K562 (cell line): ENCODE data around the gene NDRG4. TPM values are rescaled to one million over a fixed set of nuclear protein-coding genes. Genes with fewer than 3 reads are reported as not detected.
A peak's percentile ranks its signal among the peaks of the same experiment; 100 is the strongest.

Source experiments
- ATAC-seq: fragments of 200-7000 bp; cut with Tn5 transposase; 3 replicates; pipeline ENCODE4 v1.9.1; 2020; ENCODE audit warnings: moderate library complexity
- BruUV-seq: library from RNA; stranded (reverse); fragments of 400-500 nt; replicated peaks from 2 replicates; lab custom pipeline; 2021; lab: Mats Ljungman, UMichigan
- CTCF ChIA-PET: fragments of 300-600 bp; formaldehyde crosslinking; extraction: SDS; loops from one replicate; lab custom pipeline; 2021; ENCODE audit warnings: low intra/inter-chr PET ratio; lab: Yijun Ruan, JAX
- POLR2A ChIA-PET: fragments of 300-600, 350-650 bp; sonication (Branson Sonifier 250); formaldehyde crosslinking; extraction: SDS; loops from one replicate; lab custom pipeline; 2021; ENCODE audit warnings: antibody characterized with exemption, inconsistent platforms; lab: Yijun Ruan, JAX
- DNase-seq, 4 experiments: peaks; one replicate each; pipeline versions ENCODE4 v3.0.0 to v3.0.0-alpha.2; 2011 to 2018; ENCODE audit warnings: low spot score in 3 of 4, mixed read lengths in 3 of 4; ENCODE audit errors: extremely low read depth in 1 of 4
- FAIRE-seq: peaks from 2 replicates; lab custom pipeline; 2011; peaks lifted over from hg19 to GRCh38; lab: Jason Lieb, UNC
- H2AFZ ChIP-seq: 2 replicates; pipeline ENCODE4 v1.6.0; 2011; ENCODE audit warnings: low read depth, low read length, control low read depth, inconsistent platforms
- H3K27ac ChIP-seq: fragments of 200-600 bp; 3 replicates; pipeline ENCODE4 v1.8.0; 2011; ENCODE audit warnings: low read depth, mild to moderate bottlenecking, control low read depth, inconsistent platforms, low read length, moderate library complexity, mixed read lengths; ENCODE audit errors: extremely low read depth
- H3K27me3 ChIP-seq, 2 experiments: fragments of 300-600 bp in 1 of 2; 2 replicates in 1 of 2; 3 replicates in 1 of 2; pipeline versions ENCODE4 v1.6.0 to v1.8.0; 2011; ENCODE audit warnings: inconsistent platforms in 2 of 2, low read length in 2 of 2, mild to moderate bottlenecking in 1 of 2, mixed read lengths in 1 of 2, moderate library complexity in 1 of 2; ENCODE audit not compliant: control insufficient read depth in 2 of 2, insufficient read depth in 2 of 2
- H3K36me3 ChIP-seq: fragments of 300-600 bp; 3 replicates; pipeline ENCODE4 v1.8.0; 2011; ENCODE audit warnings: mild to moderate bottlenecking, low read length, inconsistent platforms; ENCODE audit not compliant: control insufficient read depth, insufficient read depth
- H3K4me1 ChIP-seq, 2 experiments: fragments of 200-600 bp in 1 of 2; replicated peaks in 1 of 2; 2 replicates in 1 of 2; 3 replicates in 1 of 2; pipeline versions ENCODE4 v1.5.1 to v1.8.0; 2011; ENCODE audit warnings: inconsistent platforms in 2 of 2, low read length in 2 of 2, mild to moderate bottlenecking in 1 of 2, mixed read lengths in 1 of 2, moderate library complexity in 1 of 2; ENCODE audit not compliant: control insufficient read depth in 2 of 2, insufficient read depth in 2 of 2
- H3K4me2 ChIP-seq: 2 replicates; pipeline ENCODE4 v1.6.1; 2011; ENCODE audit warnings: low read length, control low read depth, inconsistent platforms, mixed read lengths; ENCODE audit not compliant: insufficient read depth
- H3K4me3 ChIP-seq: fragments of 200-600 bp; sonication (generic), shearing (Covaris generic); 2 replicates; pipeline ENCODE4 v1.5.1; 2016; ENCODE audit warnings: control low read depth, inconsistent platforms
- H3K79me2 ChIP-seq: fragments of 200-600 bp; 3 replicates; pipeline ENCODE4 v1.8.0; 2011; ENCODE audit warnings: low read length, inconsistent platforms; ENCODE audit not compliant: control insufficient read depth, insufficient read depth
- H3K9ac ChIP-seq, 2 experiments: 2 replicates each; pipeline versions ENCODE4 v1.6.0 to v1.6.1; 2011; ENCODE audit warnings: low read depth in 2 of 2, low read length in 2 of 2, control low read depth in 1 of 2, inconsistent platforms in 1 of 2, mild to moderate bottlenecking in 1 of 2, mixed read lengths in 1 of 2; ENCODE audit not compliant: insufficient read depth in 1 of 2
- H3K9me1 ChIP-seq: one replicate; pipeline ENCODE4 v1.6.0; 2011; ENCODE audit warnings: inconsistent platforms, mild to moderate bottlenecking, low read length, moderate library complexity; ENCODE audit not compliant: control insufficient read depth, insufficient read depth
- H3K9me3 ChIP-seq: replicated peaks from 2 replicates; pipeline ENCODE4 v1.5.1; 2011; ENCODE audit warnings: low read depth, low read length, inconsistent platforms; ENCODE audit not compliant: control insufficient read depth, insufficient read depth
- H4K20me1 ChIP-seq: replicated peaks from 2 replicates; pipeline ENCODE4 v1.6.1; 2011; ENCODE audit warnings: low read length, inconsistent platforms, mixed read lengths; ENCODE audit not compliant: control insufficient read depth, insufficient read depth
- RBM25 ChIP-seq: fragments of 200-400 bp; formaldehyde crosslinking; IDR thresholded peaks from 2 replicates; pipeline ENCODE4 v1.6.1; 2018; ENCODE audit warnings: low read length, low read depth, moderate library complexity; ENCODE audit not compliant: severe bottlenecking
- TRIM24 ChIP-seq, 2 experiments: fragments of 450-650 bp; IDR thresholded peaks; 2 replicates each; pipeline ENCODE4 v1.6.1; 2016
- WGBS: fragments of 100-300 bp; shearing (Covaris generic); methylation state at CpG from one replicate; pipeline ENCODE4 v1.1.6; 2016; ENCODE audit warnings: low coverage, mixed read lengths; ENCODE audit not compliant: insufficient coverage; ENCODE audit errors: missing lambda C conversion rate; 5-methylcytosine and 5-hydroxymethylcytosine counted together
- in situ Hi-C: fragments of 300-500 bp; cut with MboI; formaldehyde crosslinking; loops from 4 replicates; pipeline ENCODE4 v1.15.0; 2018; ENCODE audit warnings: inconsistent platforms, mixed read lengths
- intact Hi-C: fragments of 100-400 bp; cut with micrococcal nuclease; formaldehyde crosslinking; loops from 2 replicates; pipeline ENCODE4 v1.14.2; 2022
- polyA plus RNA-seq, 8 experiments: library from polyadenylated mRNA; depleted of rRNA in 4 of 8; stranded (reverse) in 5 of 8; unstranded in 3 of 8; fragments of >200 nt; fragmentation: Nextera tagmentation in 2 of 8; fragmentation: Illumina TruSeq in 1 of 8; extraction: Ambion mirVana in 2 of 8; extraction: Trizol in 1 of 8; gene quantifications; 2 replicates each; pipeline versions ENCODE4 v1.2.1 to v1.2.3, GENCODE V29; 2011 to 2014; ENCODE audit warnings: inconsistent platforms in 1 of 8, missing spikeins in 1 of 8
- total RNA-seq, 7 experiments: library from RNA; depleted of rRNA in 6 of 7; stranded (reverse); fragments of >200 nt in 6 of 7; fragmentation: Illumina TruSeq in 2 of 7; extraction: Trizol in 2 of 7; gene quantifications; 2 replicates each; pipeline versions ENCODE4 v1.2.1 to v1.2.3, GENCODE V29; 2011 to 2021; ENCODE audit warnings: low replicate concordance in 1 of 7
- TF ChIP-seq, protein P1 (sequence below): fragments of 450-650 bp; IDR thresholded peaks from 2 replicates; pipeline ENCODE4 v1.6.1; 2016; ENCODE audit warnings: borderline replicate concordance

The NDRG4 gene
- total and polyA plus RNA-seq, 9 of the 15 experiments (the other 6 are each of a cell fraction or from before 2014, with no cell fraction given), result 0.06 to 0.95 (median 0.28) TPM

DNA sequence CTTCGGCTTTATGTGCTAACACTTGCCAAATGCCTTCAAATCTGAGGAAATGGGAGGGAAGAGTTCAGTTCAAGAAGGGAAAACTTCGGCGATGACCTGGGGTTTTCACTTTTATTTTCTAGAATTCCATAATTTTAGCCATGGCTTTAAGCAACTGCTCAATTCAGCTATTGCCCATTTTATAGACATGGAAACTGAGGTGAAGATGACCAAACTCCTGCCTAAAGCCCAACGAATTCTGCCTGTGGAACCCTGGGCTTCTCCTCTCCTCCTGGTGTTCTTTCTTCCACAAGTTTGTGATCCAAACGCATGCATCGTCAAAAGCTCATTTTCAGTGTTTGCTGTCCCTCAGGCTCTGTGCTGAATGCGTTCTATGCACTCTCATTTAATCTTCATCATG, 49.4 kb upstream of the NDRG4 start:
- CTCF ChIA-PET, result no interaction called here
- Histone ChIP-seq H3K27me3 (peaks cover 2 to 30% of the 10 kb centered on the region in 2 experiments; a peak in 4 of 5 replicates), H3K9ac (no peak overlapping the region), H4K20me1 (no peaks in the 10 kb centered on the region), H3K36me3 (no peaks in the 10 kb centered on the region), H3K79me2 (no peaks in the 10 kb centered on the region), H3K9me3 (no peaks in the 10 kb centered on the region), H3K4me1 (peaks cover 0 to 2% of the 10 kb centered on the region in 2 experiments; a peak in 1 of 5 replicates), H2AFZ (no peak overlapping the region), H3K27ac (no peak overlapping the region), H3K4me2 (no peak overlapping the region), H3K4me3 (no peak overlapping the region), H3K9me1 (no peaks in the 10 kb centered on the region)
- intact Hi-C loops (no loop called here), in situ Hi-C loops (no loop called here)
- FAIRE-seq (no peak), ATAC-seq (no peak), DNase-seq (no peak)
- BruUV-seq, result no TSS peak
- TF ChIP-seq RBM25 (peak; percentile 61), TRIM24 (IDR thresholded peaks at IDR 0.05) (no peak)
- TF ChIP-seq, protein P1, sequence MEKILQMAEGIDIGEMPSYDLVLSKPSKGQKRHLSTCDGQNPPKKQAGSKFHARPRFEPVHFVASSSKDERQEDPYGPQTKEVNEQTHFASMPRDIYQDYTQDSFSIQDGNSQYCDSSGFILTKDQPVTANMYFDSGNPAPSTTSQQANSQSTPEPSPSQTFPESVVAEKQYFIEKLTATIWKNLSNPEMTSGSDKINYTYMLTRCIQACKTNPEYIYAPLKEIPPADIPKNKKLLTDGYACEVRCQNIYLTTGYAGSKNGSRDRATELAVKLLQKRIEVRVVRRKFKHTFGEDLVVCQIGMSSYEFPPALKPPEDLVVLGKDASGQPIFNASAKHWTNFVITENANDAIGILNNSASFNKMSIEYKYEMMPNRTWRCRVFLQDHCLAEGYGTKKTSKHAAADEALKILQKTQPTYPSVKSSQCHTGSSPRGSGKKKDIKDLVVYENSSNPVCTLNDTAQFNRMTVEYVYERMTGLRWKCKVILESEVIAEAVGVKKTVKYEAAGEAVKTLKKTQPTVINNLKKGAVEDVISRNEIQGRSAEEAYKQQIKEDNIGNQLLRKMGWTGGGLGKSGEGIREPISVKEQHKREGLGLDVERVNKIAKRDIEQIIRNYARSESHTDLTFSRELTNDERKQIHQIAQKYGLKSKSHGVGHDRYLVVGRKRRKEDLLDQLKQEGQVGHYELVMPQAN, result no peak
- POLR2A ChIA-PET, result no interaction called here
- WGBS, result 0% methylated on average over 7 of the region's 7 CpGs
